ENCODE measurements around the gene ARHGAP24. TPM values are rescaled to one million over a fixed set of nuclear protein-coding genes. Genes with fewer than 3 reads are reported as not detected.

Gene ARHGAP24
- total RNA-seq, 1 experiment from 2014 or later = 1.3 TPM

- TF ChIP-seq, protein P1, sequence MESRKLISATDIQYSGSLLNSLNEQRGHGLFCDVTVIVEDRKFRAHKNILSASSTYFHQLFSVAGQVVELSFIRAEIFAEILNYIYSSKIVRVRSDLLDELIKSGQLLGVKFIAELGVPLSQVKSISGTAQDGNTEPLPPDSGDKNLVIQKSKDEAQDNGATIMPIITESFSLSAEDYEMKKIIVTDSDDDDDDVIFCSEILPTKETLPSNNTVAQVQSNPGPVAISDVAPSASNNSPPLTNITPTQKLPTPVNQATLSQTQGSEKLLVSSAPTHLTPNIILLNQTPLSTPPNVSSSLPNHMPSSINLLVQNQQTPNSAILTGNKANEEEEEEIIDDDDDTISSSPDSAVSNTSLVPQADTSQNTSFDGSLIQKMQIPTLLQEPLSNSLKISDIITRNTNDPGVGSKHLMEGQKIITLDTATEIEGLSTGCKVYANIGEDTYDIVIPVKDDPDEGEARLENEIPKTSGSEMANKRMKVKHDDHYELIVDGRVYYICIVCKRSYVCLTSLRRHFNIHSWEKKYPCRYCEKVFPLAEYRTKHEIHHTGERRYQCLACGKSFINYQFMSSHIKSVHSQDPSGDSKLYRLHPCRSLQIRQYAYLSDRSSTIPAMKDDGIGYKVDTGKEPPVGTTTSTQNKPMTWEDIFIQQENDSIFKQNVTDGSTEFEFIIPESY (IDR thresholded peaks at IDR 0.05; ENCODE audit: extremely low read depth, insufficient replicate concordance, low read length) = no peak
- no peak for TF ChIP-seq SP1 (IDR thresholded peaks at IDR 0.05; ENCODE audit: low read depth)
- TF ChIP-seq EGR1 (IDR thresholded peaks at IDR 0.05; ENCODE audit: low read depth) = no peak
- no peak for TF ChIP-seq EZH2 (IDR thresholded peaks at IDR 0.05)
- TF ChIP-seq, protein P2, sequence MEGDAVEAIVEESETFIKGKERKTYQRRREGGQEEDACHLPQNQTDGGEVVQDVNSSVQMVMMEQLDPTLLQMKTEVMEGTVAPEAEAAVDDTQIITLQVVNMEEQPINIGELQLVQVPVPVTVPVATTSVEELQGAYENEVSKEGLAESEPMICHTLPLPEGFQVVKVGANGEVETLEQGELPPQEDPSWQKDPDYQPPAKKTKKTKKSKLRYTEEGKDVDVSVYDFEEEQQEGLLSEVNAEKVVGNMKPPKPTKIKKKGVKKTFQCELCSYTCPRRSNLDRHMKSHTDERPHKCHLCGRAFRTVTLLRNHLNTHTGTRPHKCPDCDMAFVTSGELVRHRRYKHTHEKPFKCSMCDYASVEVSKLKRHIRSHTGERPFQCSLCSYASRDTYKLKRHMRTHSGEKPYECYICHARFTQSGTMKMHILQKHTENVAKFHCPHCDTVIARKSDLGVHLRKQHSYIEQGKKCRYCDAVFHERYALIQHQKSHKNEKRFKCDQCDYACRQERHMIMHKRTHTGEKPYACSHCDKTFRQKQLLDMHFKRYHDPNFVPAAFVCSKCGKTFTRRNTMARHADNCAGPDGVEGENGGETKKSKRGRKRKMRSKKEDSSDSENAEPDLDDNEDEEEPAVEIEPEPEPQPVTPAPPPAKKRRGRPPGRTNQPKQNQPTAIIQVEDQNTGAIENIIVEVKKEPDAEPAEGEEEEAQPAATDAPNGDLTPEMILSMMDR (IDR thresholded peaks at IDR 0.05 in 2 of 3, conservative IDR thresholded peaks at IDR 0.05 in 1 of 3; ENCODE audit: borderline replicate concordance in 1 of 3, insufficient read depth in 1 of 3, low read depth in 2 of 3, low read length in 2 of 3) = no peak
- TF ChIP-seq MAX (IDR thresholded peaks at IDR 0.05) = no peak
- TF ChIP-seq POLR2A (IDR thresholded peaks at IDR 0.05; ENCODE audit: borderline replicate concordance, extremely low read depth, insufficient read depth, insufficient read length) = no peak
These were observed 312.2 kb downstream of the ARHGAP24 start (continued) for GRCh38 chr4:85787133-85787532.

- H3K9me2 ChIP-seq (ENCODE audit: insufficient read depth) = no peaks in the 10 kb centered on the region
- H3K4me2 ChIP-seq (ENCODE audit: low read length) = no peak overlapping the region
- no peaks in the 10 kb centered on the region for H3K4me1 ChIP-seq (ENCODE audit: control insufficient read depth in 1 of 2, insufficient read depth in 2 of 2, low read length in 2 of 2)
- no TSS peak for BruUV-seq (replicated peaks)
- intact Hi-C loops (cut with micrococcal nuclease) = no loop called here
- H4K20me1 ChIP-seq (ENCODE audit: insufficient read depth) = no peaks in the 10 kb centered on the region
- no peaks in the 10 kb centered on the region for H3K27me3 ChIP-seq (ENCODE audit: insufficient read depth, low read length)
- no peaks in the 10 kb centered on the region for H3K9me3 ChIP-seq (ENCODE audit: control insufficient read depth in 1 of 2, insufficient read depth in 1 of 2, low read depth in 1 of 2, low read length in 2 of 2)
- H3K9ac ChIP-seq (ENCODE audit: low read length) = no peak overlapping the region
- RAD21 ChIA-PET (ENCODE audit: low non-redundant PET in 1 of 2, low total read pairs in 2 of 2, uncharacterized antibody in 2 of 2, unreplicated experiment in 2 of 2) = no interaction called here
- ATAC-seq (no peak), DNase-seq (ENCODE audit: low read depth, low spot score) (no peak)
- H3K27ac ChIP-seq (ENCODE audit: low read depth, low read length) = no peak overlapping the region
- POLR2A ChIA-PET = no interaction called here
- no peak overlapping the region for H3K4me3 ChIP-seq (replicated peaks in 1 of 2; ENCODE audit: low read depth in 1 of 2, low read length in 2 of 2)
- no peaks in the 10 kb centered on the region for H3K36me3 ChIP-seq (ENCODE audit: control insufficient read depth in 1 of 2, insufficient read depth in 2 of 2, low read length in 2 of 2)
- H2AFZ ChIP-seq (ENCODE audit: low read depth, low read length, poor library complexity, severe bottlenecking) = no peak overlapping the region
- no peaks in the 10 kb centered on the region for H3K79me2 ChIP-seq (ENCODE audit: insufficient read depth, low read length)
- CTCF ChIA-PET = interaction anchor here (3.1 kb wide), 1 partner anchor 8 kb away, joined by 31 read pairs; no protein-coding TSS in a partner anchor
- TF ChIP-seq ELF1 (IDR thresholded peaks at IDR 0.05; ENCODE audit: borderline replicate concordance, low read depth) = no peak
- TF ChIP-seq JUND (IDR thresholded peaks at IDR 0.05) = no peak
- TF ChIP-seq CBX3 (IDR thresholded peaks at IDR 0.05; ENCODE audit: low read depth) = no peak
- TF ChIP-seq SIN3A (IDR thresholded peaks at IDR 0.05; ENCODE audit: low read depth) = no peak
These were observed 313.7 kb downstream of the ARHGAP24 start for GRCh38 chr4:85788604-85789003.
